ENCODE data around the gene PPP1R12C. TPM values are rescaled to one million over a fixed set of nuclear protein-coding genes. Genes with fewer than 3 reads are reported as not detected.

The PPP1R12C gene
- total and polyA plus RNA-seq, 10 of the 15 experiments (the other 5 are each of a cell fraction or from before 2014, with no cell fraction given) = 1.4 to 84.7 (median 20.5) TPM

GRCh38 chr19:55160986-55161365 lies 43.5 kb upstream of the PPP1R12C start:
- POLR2A ChIA-PET = no interaction called here
- no peak overlapping the region for H3K27ac ChIP-seq (ENCODE audit: control insufficient read depth, insufficient read depth)
- H2AFZ ChIP-seq (ENCODE audit: control insufficient read depth, low read depth, low read length) = no peak overlapping the region
- TF ChIP-seq ZNF207 (IDR thresholded peaks at IDR 0.05; ENCODE audit: borderline replicate concordance) = no peak
- CTCF ChIA-PET = interaction anchor here (0.6 to 2.8 kb wide), 14 partner anchors 10 to 280 kb away, joined by 3 to 23 read pairs (median 6); partner anchors contain the start of gene RDH13
- no peak overlapping the region for H3K4me3 ChIP-seq
- SMC1A ChIA-PET (ENCODE audit: uncharacterized antibody, unreplicated experiment) = interaction anchor here (1.0 kb wide), 1 partner anchor 20 kb away, joined by 3 read pairs; no protein-coding TSS in a partner anchor
- no peak overlapping the region for H3K4me2 ChIP-seq (ENCODE audit: control insufficient read depth, insufficient read depth)
- no peaks in the 10 kb centered on the region for H4K20me1 ChIP-seq (ENCODE audit: control insufficient read depth, insufficient read depth)
- no peaks in the 10 kb centered on the region for H3K4me1 ChIP-seq (ENCODE audit: control insufficient read depth, insufficient read depth, low read length)
- in situ Hi-C loops (cut with MboI) = no loop called here
- RAD21 ChIA-PET (ENCODE audit: unreplicated experiment) = interaction anchor here (2.0 to 2.3 kb wide), 2 partner anchors 19 to 72 kb away, joined by 7 to 14 read pairs; no protein-coding TSS in a partner anchor
- DNase-seq (ENCODE audit: low read depth, low spot score) (no peak), FAIRE-seq (no peak), ATAC-seq (no peak)
- intact Hi-C loops (cut with micrococcal nuclease; ENCODE audit: unreplicated experiment) = loop anchor here (5.0 kb wide), 1 partner anchor 279 kb away; no protein-coding TSS in a partner anchor
- 88% methylated on average over 20 of the region's 32 CpGs for WGBS (ENCODE audit: insufficient coverage, insufficient replicate concordance, low lambda C conversion rate, missing lambda C conversion rate)
- H3K36me3 ChIP-seq (ENCODE audit: control insufficient read depth in 2 of 2, insufficient read depth in 2 of 2, low read length in 1 of 2) = no peaks in the 10 kb centered on the region
- no peaks in the 10 kb centered on the region; the same call in 2 of the 3 replicates for H3K9me3 ChIP-seq (replicated peaks; ENCODE audit: control insufficient read depth, insufficient read depth, low read length)
- BruUV-seq (replicated peaks) = no TSS peak
- H3K27me3 ChIP-seq (replicated peaks in 1 of 2; ENCODE audit: control insufficient read depth in 2 of 2, insufficient read depth in 2 of 2, low read length in 1 of 2) = no peaks in the 10 kb centered on the region; a peak in 2 of 4 replicates
- no peak overlapping the region for H3K9ac ChIP-seq (ENCODE audit: control insufficient read depth, insufficient read depth, low read length)
- H3K79me2 ChIP-seq (ENCODE audit: control insufficient read depth, insufficient read depth, low read length) = no peaks in the 10 kb centered on the region

GRCh38 chr19:55160128-55160985 lies 42.9 kb upstream of the PPP1R12C start:
- BruUV-seq (replicated peaks) = no TSS peak
- TF ChIP-seq HCFC1 (IDR thresholded peaks at IDR 0.05; ENCODE audit: low read length) (no peak), PBX3 (IDR thresholded peaks at IDR 0.05; ENCODE audit: insufficient replicate concordance, low read depth, low read length) (peak; percentile 41), EGR1 (IDR thresholded peaks at IDR 0.05; ENCODE audit: borderline replicate concordance in 1 of 2, low read depth in 2 of 2, low read length in 2 of 2) (no peak), BHLHE40 (IDR thresholded peaks at IDR 0.05; ENCODE audit: borderline replicate concordance in 1 of 2, low read depth in 2 of 2, low read length in 1 of 2) (peak; percentile 55 to 65; a peak in 2 of 4 replicates), CREM (IDR thresholded peaks at IDR 0.05; ENCODE audit: low read depth) (peak; percentile 78), RAD21 (IDR thresholded peaks at IDR 0.05; ENCODE audit: insufficient read depth, low read depth, low read length) (peak; percentile 81), SMC3 (IDR thresholded peaks at IDR 0.05; ENCODE audit: borderline replicate concordance, low read length) (peak; percentile 73)
- TF ChIP-seq, protein P1, sequence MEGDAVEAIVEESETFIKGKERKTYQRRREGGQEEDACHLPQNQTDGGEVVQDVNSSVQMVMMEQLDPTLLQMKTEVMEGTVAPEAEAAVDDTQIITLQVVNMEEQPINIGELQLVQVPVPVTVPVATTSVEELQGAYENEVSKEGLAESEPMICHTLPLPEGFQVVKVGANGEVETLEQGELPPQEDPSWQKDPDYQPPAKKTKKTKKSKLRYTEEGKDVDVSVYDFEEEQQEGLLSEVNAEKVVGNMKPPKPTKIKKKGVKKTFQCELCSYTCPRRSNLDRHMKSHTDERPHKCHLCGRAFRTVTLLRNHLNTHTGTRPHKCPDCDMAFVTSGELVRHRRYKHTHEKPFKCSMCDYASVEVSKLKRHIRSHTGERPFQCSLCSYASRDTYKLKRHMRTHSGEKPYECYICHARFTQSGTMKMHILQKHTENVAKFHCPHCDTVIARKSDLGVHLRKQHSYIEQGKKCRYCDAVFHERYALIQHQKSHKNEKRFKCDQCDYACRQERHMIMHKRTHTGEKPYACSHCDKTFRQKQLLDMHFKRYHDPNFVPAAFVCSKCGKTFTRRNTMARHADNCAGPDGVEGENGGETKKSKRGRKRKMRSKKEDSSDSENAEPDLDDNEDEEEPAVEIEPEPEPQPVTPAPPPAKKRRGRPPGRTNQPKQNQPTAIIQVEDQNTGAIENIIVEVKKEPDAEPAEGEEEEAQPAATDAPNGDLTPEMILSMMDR (IDR thresholded peaks at IDR 0.05 in 2 of 3, conservative IDR thresholded peaks at IDR 0.05 in 1 of 3; ENCODE audit: control insufficient read depth in 2 of 3, extremely low read depth in 1 of 3, insufficient read depth in 1 of 3, low read depth in 3 of 3, low read length in 3 of 3) = peak; percentile 90 to 98 (median 94)

More at GRCh38 chr19:55160128-55160985, 42.9 kb upstream of the PPP1R12C start:
- ChIA-PET CTCF (interaction anchor here (0.6 to 2.8 kb wide), 19 partner anchors 9 to 472 kb away, joined by 3 to 23 read pairs (median 4); partner anchors contain the start of gene RDH13), SMC1A (ENCODE audit: uncharacterized antibody, unreplicated experiment) (interaction anchor here (1.0 kb wide), 1 partner anchor 19 kb away, joined by 3 read pairs; no protein-coding TSS in a partner anchor), POLR2A (no interaction called here), RAD21 (ENCODE audit: unreplicated experiment) (interaction anchor here (0.6 to 2.3 kb wide), 4 partner anchors 15 to 74 kb away, joined by 3 to 14 read pairs (median 5); no protein-coding TSS in a partner anchor)
- intact Hi-C loops (cut with micrococcal nuclease; ENCODE audit: unreplicated experiment) = loop anchor here (5.0 kb wide), 1 partner anchor 278 kb away; no protein-coding TSS in a partner anchor
- Histone ChIP-seq H2AFZ (ENCODE audit: control insufficient read depth, low read depth, low read length) (no peak overlapping the region), H3K79me2 (ENCODE audit: control insufficient read depth, insufficient read depth, low read length) (no peaks in the 10 kb centered on the region), H3K36me3 (ENCODE audit: control insufficient read depth in 2 of 2, insufficient read depth in 2 of 2, low read length in 1 of 2) (no peaks in the 10 kb centered on the region), H3K4me1 (ENCODE audit: control insufficient read depth, insufficient read depth, low read length) (no peaks in the 10 kb centered on the region), H3K4me2 (ENCODE audit: control insufficient read depth, insufficient read depth) (no peak overlapping the region), H3K9me3 (replicated peaks; ENCODE audit: control insufficient read depth, insufficient read depth, low read length) (no peaks in the 10 kb centered on the region; the same call in 2 of the 3 replicates), H4K20me1 (ENCODE audit: control insufficient read depth, insufficient read depth) (no peaks in the 10 kb centered on the region), H3K4me3 (no peak overlapping the region), H3K9ac (ENCODE audit: control insufficient read depth, insufficient read depth, low read length) (no peak overlapping the region), H3K27ac (ENCODE audit: control insufficient read depth, insufficient read depth) (no peak overlapping the region), H3K27me3 (replicated peaks in 1 of 2; ENCODE audit: control insufficient read depth in 2 of 2, insufficient read depth in 2 of 2, low read length in 1 of 2) (no peaks in the 10 kb centered on the region; a peak in 2 of 4 replicates)
- WGBS (ENCODE audit: insufficient coverage, insufficient replicate concordance, low lambda C conversion rate, missing lambda C conversion rate) = 3% methylated on average over 28 of the region's 33 CpGs
- peak; percentile 32 for DNase-seq (ENCODE audit: low read depth, low spot score)
- no peak for FAIRE-seq
- ATAC-seq = peak; percentile 99
- in situ Hi-C loops (cut with MboI) = no loop called here
